HepG2 (cell line): ENCODE data around the gene CD7. TPM values are rescaled to one million over a fixed set of nuclear protein-coding genes. Genes with fewer than 3 reads are reported as not detected.
A peak's percentile ranks its signal among the peaks of the same experiment; 100 is the strongest.

Experiments
- ASH2L ChIP-seq: fragments of 300-600, 200-600 bp; sonication (generic); IDR thresholded peaks from 2 replicates; pipeline ENCODE4 v1.7.0; 2017; ENCODE audit warnings: low read depth, mild to moderate bottlenecking, moderate library complexity, mixed read lengths, low read length; ENCODE audit not compliant: insufficient read length
- BRD4 ChIP-seq: sonication (generic); formaldehyde crosslinking; IDR thresholded peaks from 2 replicates; pipeline ENCODE4 v1.4.0; 2020; ENCODE audit warnings: missing genetic modification reagents
- CREM ChIP-seq, 2 experiments: sonication (generic) in 1 of 2; formaldehyde crosslinking in 1 of 2; IDR thresholded peaks; 2 replicates each; pipeline versions ENCODE4 v1.4.0 to v1.6.1; 2016 to 2020; ENCODE audit warnings: antibody characterized with exemption in 1 of 2, mild to moderate bottlenecking in 1 of 2, missing genetic modification reagents in 1 of 2
- GATAD1 ChIP-seq: IDR thresholded peaks from 2 replicates; pipeline ENCODE4 v1.6.1; 2016; ENCODE audit warnings: missing genetic modification reagents, missing compliant biosample characterization
- HDAC1 ChIP-seq: sonication (generic); formaldehyde crosslinking; IDR thresholded peaks from 2 replicates; pipeline ENCODE4 v1.5.1; 2020; ENCODE audit warnings: mild to moderate bottlenecking, missing genetic modification reagents
- KAT8 ChIP-seq: IDR thresholded peaks from 2 replicates; pipeline ENCODE4 v1.6.1; 2016; ENCODE audit warnings: missing genetic modification reagents, missing compliant biosample characterization
- SMC3 ChIP-seq: IDR thresholded peaks from 2 replicates; pipeline ENCODE4 v1.6.1; 2011; ENCODE audit warnings: low read length, improper control_type of control experiment
- SRSF4 ChIP-seq: fragments of 200-400 bp; formaldehyde crosslinking; IDR thresholded peaks from one replicate; pipeline ENCODE4 v1.6.1; 2018; ENCODE audit warnings: mild to moderate bottlenecking, low read depth, low read length, moderate library complexity; ENCODE audit not compliant: poor library complexity, severe bottlenecking
- SUZ12 ChIP-seq: fragments of 150-350 bp; IDR thresholded peaks from 2 replicates; pipeline ENCODE4 v1.6.1; 2014; ENCODE audit warnings: low read depth, low read length
- TAF1 ChIP-seq: sonication (generic); formaldehyde crosslinking; IDR thresholded peaks from 2 replicates; pipeline ENCODE4 v1.4.0; 2020; ENCODE audit warnings: missing genetic modification reagents
- ZNF136 ChIP-seq: sonication (generic); formaldehyde crosslinking; IDR thresholded peaks from 2 replicates; pipeline ENCODE4 v1.8.1; 2022; ENCODE audit warnings: low read depth, mild to moderate bottlenecking, moderate library complexity, missing genetic modification reagents
- ZNF17 ChIP-seq: sonication (generic); formaldehyde crosslinking; IDR thresholded peaks from 2 replicates; pipeline ENCODE4 v1.5.0; 2020; ENCODE audit warnings: mild to moderate bottlenecking, missing genetic modification reagents
- ZNF747 ChIP-seq: sonication (generic); formaldehyde crosslinking; IDR thresholded peaks from 2 replicates; pipeline ENCODE4 v1.8.1; 2023; ENCODE audit warnings: missing genetic modification reagents, mild to moderate bottlenecking, borderline replicate concordance
- polyA plus RNA-seq, 8 experiments: library from polyadenylated mRNA; depleted of rRNA in 3 of 8; stranded (reverse) in 7 of 8; unstranded in 1 of 8; fragments of >200 nt; fragmentation: Illumina TruSeq in 4 of 8; extraction: Trizol in 4 of 8; gene quantifications; 2 replicates each; pipeline versions ENCODE4 v1.2.1 to v1.2.3, GENCODE V29; 2011 to 2016; ENCODE audit warnings: low read depth in 4 of 8, missing spikeins in 1 of 8, mixed read lengths in 1 of 8; ENCODE audit not compliant: insufficient read depth in 1 of 8
- total RNA-seq, 5 experiments: library from RNA; depleted of rRNA; stranded (reverse); fragments of >200 nt; fragmentation: Illumina TruSeq; extraction: Trizol; gene quantifications; 2 replicates each; pipeline ENCODE4 v1.2.3, GENCODE V29; 2016; ENCODE audit warnings: low read depth in 1 of 5
- TF ChIP-seq, protein P1 (sequence below): sonication (generic); formaldehyde crosslinking; IDR thresholded peaks from 2 replicates; pipeline ENCODE4 v1.4.0; 2020; ENCODE audit warnings: missing genetic modification reagents
- TF ChIP-seq, protein P2 (sequence below): sonication (generic); formaldehyde crosslinking; IDR thresholded peaks from 2 replicates; pipeline ENCODE4 v1.8.1; 2023; ENCODE audit warnings: mild to moderate bottlenecking, missing genetic modification reagents, borderline replicate concordance
- TF ChIP-seq, protein P3 (sequence below), 2 experiments: sonication (generic) in 1 of 2; formaldehyde crosslinking in 1 of 2; IDR thresholded peaks; 2 replicates each; pipeline versions ENCODE4 v1.4.0 to v1.6.1; 2016 to 2020; ENCODE audit warnings: borderline replicate concordance in 1 of 2, low read depth in 1 of 2, mild to moderate bottlenecking in 1 of 2, missing genetic modification reagents in 1 of 2
- TF ChIP-seq, protein P4 (sequence below): sonication (generic); formaldehyde crosslinking; IDR thresholded peaks from 2 replicates; pipeline ENCODE4 v1.4.0; 2020; ENCODE audit warnings: missing genetic modification reagents

Gene CD7
- total and polyA plus RNA-seq, 2 of the 13 experiments (the other 11 are each of a cell fraction or from before 2014, with no cell fraction given), result 67.6 to 76.4 TPM

DNA sequence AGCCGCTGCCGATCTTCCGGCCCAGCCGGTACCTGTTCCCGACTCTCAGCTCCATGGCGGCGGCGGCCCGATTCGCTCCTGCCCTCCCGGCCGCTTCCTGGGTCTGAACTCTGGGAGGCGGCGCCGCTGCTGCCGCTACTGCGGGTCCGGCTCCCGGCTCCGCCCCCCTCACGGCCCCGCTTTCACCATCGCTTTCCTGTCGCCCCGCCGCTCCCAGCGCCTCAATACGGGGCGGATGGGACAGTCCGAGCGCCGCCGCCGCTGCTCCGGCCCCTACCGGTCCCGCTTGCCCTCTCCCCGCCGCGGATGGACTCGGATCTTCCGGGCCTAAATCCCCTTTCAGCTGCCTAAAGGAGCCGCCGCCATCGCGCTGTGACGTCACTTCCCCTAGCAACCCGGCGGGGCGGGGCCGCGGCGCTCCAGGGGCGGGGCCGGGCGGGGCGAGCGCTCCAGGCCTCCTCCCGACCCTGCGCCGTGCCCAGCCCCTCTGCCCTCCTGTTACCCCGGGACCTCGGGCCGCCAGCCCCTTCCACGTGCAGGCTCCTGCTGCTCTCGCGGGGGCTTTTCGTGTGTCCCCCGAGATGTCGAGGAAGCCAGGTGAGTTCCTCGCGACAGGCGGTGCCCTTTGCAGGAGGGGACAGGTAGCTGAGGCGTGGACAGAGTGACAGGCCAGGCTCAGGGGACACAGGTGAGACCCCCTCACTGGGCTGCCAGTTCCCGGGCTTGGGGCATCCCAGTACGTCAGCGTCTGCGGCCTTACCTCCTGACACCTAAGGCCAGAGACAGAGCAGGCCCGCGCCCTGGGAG is 43.9 kb downstream of the CD7 start, which contains the start of gene CSNK1D (continued):
- TF ChIP-seq, protein P1, sequence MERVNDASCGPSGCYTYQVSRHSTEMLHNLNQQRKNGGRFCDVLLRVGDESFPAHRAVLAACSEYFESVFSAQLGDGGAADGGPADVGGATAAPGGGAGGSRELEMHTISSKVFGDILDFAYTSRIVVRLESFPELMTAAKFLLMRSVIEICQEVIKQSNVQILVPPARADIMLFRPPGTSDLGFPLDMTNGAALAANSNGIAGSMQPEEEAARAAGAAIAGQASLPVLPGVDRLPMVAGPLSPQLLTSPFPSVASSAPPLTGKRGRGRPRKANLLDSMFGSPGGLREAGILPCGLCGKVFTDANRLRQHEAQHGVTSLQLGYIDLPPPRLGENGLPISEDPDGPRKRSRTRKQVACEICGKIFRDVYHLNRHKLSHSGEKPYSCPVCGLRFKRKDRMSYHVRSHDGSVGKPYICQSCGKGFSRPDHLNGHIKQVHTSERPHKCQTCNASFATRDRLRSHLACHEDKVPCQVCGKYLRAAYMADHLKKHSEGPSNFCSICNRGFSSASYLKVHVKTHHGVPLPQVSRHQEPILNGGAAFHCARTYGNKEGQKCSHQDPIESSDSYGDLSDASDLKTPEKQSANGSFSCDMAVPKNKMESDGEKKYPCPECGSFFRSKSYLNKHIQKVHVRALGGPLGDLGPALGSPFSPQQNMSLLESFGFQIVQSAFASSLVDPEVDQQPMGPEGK (CRISPR knock-in tag), result peak; percentile 75
- TF ChIP-seq SMC3, result no peak
- peak; percentile 95 for TF ChIP-seq ASH2L
- peak; percentile 96 for TF ChIP-seq TAF1
- TF ChIP-seq, protein P2, sequence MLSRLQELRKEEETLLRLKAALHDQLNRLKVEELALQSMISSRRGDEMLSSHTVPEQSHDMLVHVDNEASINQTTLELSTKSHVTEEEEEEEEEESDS (CRISPR knock-in tag), result no peak
- no peak for TF ChIP-seq SRSF4
- peak; percentile 80 for TF ChIP-seq ZNF747 (CRISPR knock-in tag)
- peak; percentile 91 for TF ChIP-seq KAT8 (CRISPR knock-in tag)
- TF ChIP-seq ZNF17 (CRISPR knock-in tag), result 0 out of 2 replicates have a peak, but pooled peaks have one; percentile 80
- TF ChIP-seq ZNF136, result peak; percentile 84; the same call in 1 of the 2 replicates
- TF ChIP-seq HDAC1 (CRISPR knock-in tag), result peak; percentile 89
- peak; percentile 90 for TF ChIP-seq BRD4 (CRISPR knock-in tag)
- TF ChIP-seq, protein P3, sequence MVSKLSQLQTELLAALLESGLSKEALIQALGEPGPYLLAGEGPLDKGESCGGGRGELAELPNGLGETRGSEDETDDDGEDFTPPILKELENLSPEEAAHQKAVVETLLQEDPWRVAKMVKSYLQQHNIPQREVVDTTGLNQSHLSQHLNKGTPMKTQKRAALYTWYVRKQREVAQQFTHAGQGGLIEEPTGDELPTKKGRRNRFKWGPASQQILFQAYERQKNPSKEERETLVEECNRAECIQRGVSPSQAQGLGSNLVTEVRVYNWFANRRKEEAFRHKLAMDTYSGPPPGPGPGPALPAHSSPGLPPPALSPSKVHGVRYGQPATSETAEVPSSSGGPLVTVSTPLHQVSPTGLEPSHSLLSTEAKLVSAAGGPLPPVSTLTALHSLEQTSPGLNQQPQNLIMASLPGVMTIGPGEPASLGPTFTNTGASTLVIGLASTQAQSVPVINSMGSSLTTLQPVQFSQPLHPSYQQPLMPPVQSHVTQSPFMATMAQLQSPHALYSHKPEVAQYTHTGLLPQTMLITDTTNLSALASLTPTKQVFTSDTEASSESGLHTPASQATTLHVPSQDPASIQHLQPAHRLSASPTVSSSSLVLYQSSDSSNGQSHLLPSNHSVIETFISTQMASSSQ (IDR thresholded peaks at IDR 0.05; ENCODE audit: low read depth), result no peak
- TF ChIP-seq, protein P3 (CRISPR knock-in tag; IDR thresholded peaks at IDR 0.05; ENCODE audit: borderline replicate concordance), result peak; percentile 51; the same call in 1 of the 2 replicates
- TF ChIP-seq, protein P4, sequence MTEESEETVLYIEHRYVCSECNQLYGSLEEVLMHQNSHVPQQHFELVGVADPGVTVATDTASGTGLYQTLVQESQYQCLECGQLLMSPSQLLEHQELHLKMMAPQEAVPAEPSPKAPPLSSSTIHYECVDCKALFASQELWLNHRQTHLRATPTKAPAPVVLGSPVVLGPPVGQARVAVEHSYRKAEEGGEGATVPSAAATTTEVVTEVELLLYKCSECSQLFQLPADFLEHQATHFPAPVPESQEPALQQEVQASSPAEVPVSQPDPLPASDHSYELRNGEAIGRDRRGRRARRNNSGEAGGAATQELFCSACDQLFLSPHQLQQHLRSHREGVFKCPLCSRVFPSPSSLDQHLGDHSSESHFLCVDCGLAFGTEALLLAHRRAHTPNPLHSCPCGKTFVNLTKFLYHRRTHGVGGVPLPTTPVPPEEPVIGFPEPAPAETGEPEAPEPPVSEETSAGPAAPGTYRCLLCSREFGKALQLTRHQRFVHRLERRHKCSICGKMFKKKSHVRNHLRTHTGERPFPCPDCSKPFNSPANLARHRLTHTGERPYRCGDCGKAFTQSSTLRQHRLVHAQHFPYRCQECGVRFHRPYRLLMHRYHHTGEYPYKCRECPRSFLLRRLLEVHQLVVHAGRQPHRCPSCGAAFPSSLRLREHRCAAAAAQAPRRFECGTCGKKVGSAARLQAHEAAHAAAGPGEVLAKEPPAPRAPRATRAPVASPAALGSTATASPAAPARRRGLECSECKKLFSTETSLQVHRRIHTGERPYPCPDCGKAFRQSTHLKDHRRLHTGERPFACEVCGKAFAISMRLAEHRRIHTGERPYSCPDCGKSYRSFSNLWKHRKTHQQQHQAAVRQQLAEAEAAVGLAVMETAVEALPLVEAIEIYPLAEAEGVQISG, result peak; percentile 83
- TF ChIP-seq SUZ12, result no peak
- peak; percentile 72 for TF ChIP-seq GATAD1 (CRISPR knock-in tag)
- TF ChIP-seq CREM (IDR thresholded peaks at IDR 0.05), result peak; percentile 79
- 0 out of 2 replicates have a peak, but pooled peaks have one; percentile 50 for TF ChIP-seq CREM (CRISPR knock-in tag; IDR thresholded peaks at IDR 0.05)
